Right hindlimb (tissue), 1 donor: ENCODE data around the gene BBC3.
A peak's percentile ranks its signal among the peaks of the same experiment; 100 is the strongest.
"Not testable (repeated sequence)": the region's sequence is repeated elsewhere in the genome, so short reads cannot be mapped to it uniquely, and the experiment has no call there.

Source experiments
- DNase-seq: peaks from one replicate; pipeline ENCODE4 v3.0.0-alpha.2; 2018

The BBC3 gene

DNA sequence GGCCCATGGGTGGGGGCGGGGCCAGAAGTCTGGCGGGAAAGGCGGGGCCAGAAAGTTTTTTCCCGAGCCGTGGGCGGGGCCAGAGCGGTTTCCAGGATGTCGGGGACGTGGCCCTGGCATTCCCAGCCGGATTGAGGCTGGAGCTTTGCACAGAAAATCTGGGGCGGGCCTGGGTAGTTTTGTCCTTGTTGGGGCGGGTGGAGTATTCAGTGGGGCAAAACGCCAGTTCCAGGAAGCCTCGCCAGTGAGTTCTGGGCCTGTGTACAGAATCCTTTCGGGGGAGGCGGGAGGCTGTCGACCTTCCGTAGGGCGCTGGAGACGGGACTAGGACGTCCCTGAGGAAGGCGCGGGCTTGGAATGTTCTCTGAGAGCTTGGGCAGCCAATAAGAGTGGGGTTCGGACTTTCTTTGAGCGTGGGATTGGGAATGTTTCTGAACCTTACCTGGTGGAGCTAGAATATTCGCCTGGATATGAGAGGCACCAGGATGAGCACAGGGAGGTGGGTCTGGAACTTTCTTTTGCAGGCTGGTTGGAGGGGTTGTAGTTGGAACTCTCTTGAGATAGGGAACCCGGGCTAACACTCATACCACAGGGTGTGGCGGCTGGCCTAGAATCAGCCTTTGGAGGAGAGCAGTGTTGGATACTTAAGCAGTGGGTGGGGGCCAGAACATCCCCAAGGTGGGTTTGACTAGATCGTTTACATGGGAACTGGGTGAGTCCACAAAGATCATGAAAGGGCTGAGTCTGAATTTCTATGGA is 26.6 kb upstream of the BBC3 start:
- DNase-seq: no peak

- peak; percentile 100 for DNase-seq
Measured at GRCh38 chr19:47256693-47257410, 25.9 kb upstream of the BBC3 start.

DNA sequence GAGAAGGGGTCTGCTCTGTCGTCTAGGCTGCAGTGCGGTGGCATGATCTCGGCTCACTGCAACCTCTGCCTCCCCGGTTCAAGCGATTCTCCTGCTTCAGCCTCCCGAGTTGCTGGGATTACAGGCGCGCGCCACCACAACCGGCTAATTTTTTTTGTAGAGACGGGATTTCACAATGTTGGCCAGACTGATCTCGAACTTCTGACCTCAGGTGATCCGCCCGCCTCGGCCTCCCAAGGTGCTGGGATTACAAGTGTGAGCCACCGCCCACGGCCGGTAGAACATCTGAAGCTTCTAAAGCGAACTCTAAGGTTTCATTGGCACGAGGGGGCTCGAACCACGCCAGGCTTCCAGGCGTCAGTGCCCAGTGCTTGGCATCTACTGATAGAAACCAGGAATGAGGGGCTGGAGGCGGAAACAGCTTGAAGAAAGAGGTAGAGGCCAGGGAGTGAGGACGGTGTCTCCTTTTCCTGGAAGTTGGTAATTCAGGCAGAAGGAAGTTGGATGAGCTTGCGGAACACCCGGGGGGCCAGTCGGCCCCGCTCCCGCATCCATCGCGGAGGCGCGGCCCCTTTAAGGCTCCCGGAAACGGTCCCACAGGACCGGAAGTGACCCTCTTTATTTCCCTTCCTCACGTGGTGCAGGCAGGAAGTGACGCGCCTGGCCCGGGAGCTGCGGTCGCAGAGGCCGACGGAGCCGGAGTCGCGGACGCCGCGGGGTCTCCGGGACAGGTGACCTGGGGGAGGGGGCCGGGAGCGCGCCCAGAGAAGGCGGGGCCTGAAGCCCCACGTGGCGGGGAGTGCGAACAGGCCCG is 25.1 kb upstream of the BBC3 start, which contains the start of gene CCDC9:
Gene CCDC9, plus strand, starts transcription at position 647 of the 814 bp plus-strand sequence. CDS start 1,876 bp downstream, outside the sequence.
- peak; percentile 97 for DNase-seq

GRCh38 chr19:47253970-47254369 is 23.0 kb upstream of the BBC3 start:
- no peak for DNase-seq

DNA sequence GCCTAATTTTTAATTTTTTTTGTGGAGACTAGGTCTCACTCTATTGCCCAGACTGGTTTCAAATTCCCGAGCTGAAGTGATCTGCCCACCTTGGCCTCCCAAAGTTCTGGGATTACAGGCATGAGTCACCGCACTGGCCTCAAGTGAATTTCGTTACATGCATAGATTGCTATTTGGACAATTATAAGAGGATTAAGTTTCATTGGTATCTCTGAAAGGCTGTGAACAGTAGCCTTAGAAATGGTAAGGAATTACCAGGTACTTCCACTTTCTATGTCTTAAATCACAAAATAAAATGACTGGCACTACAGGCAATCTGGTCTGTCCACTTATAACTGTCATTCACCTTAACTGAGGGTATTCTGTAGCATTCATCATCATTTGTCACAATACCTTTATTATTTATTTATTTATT is 22.5 kb upstream of the BBC3 start:
- no peak for DNase-seq

GRCh38 chr19:47253016-47253415 is 22.0 kb upstream of the BBC3 start:
- not testable (repeated sequence) for DNase-seq

DNA sequence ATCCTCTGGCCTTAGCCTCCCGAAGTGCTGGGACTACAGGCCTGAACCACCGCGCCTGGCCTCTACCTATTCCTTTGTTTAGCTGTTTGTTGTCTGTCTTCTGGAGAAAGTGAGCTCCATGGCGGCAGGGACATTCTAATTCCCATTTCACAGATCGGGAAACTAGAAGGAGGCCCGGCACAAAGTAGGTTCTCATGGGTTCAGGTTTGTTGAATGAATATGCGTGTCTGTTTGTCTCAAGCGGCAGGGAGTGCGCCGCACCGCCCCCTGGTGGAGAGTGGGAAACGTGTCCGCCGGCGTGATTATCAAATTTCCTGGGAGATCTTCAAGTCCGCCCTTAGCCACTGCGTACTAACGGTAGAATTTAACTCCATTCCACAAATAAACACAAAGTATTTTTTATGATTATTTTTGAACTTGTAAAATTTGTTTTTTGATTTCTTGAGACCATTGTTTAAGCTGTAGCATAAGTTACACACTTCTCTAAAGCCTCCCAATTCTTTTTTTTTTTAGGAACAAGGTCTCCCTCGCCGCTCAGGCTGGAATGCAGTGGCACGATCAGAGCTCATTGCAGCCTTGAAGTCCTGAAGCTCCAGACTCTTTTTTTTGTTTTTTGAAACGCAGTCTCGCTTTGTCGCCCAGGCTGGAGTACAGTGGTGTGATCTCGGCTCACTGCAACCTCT is 16.4 kb upstream of the BBC3 start:
- DNase-seq: peak; percentile 85

GRCh38 chr19:47243776-47244547 is 13.0 kb upstream of the BBC3 start:
- DNase-seq: peak; percentile 95

DNA sequence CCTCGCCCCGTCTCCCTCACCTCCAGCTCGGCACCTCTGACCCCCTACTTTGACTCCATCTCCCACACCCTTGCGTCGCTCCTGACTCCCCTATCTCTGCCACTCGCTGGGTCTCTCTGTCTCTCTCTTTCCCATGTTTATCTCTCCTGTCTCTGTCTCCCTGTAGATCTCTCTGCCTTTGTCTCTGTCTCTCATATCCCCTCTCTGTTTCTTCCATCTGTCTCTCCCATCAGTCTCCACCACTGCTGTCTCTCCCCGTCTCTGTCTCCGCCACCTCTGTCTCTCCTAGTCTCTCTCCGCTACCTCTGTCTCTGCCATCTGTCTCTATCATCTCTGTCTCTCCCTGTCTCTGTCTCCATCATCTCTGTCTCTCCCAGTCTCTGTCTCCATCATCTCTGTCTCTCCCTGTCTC is 12.4 kb upstream of the BBC3 start:
- no peak for DNase-seq

- no peak for DNase-seq
Measured at GRCh38 chr19:47241919-47242577, 11.0 kb upstream of the BBC3 start.

- peak; percentile 57 for DNase-seq
Measured at GRCh38 chr19:47240996-47241918, 10.3 kb upstream of the BBC3 start.

GRCh38 chr19:47240556-47240955 is 9.6 kb upstream of the BBC3 start:
- no peak for DNase-seq

- peak; percentile 81 for DNase-seq
Measured at GRCh38 chr19:47239610-47240296, 8.8 kb upstream of the BBC3 start.

DNA sequence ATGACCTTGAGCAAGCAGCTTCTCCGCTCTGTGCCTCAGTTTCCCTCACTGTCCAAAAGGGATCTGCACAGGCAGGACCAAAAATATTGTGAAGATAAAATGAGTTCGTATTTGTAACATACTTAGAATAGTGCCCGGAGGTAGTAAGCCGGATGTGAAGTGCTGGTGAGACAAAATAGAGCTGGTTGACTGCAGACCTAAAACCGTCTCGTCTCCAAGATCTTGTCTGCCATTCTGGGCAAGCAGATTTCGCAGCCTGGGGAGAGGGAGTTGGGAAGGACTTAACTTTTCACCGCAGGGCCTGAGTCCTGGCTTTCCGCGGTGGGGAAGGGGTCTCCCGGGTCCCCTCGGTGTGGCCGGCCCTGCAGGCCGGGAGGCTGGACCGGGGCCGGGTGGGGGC is 8.2 kb upstream of the BBC3 start:
- no peak for DNase-seq

- no peak for DNase-seq
Measured at GRCh38 chr19:47236072-47236675, 5.2 kb upstream of the BBC3 start.

- no peak for DNase-seq
Measured at GRCh38 chr19:47232422-47233211, 1.6 kb upstream of the BBC3 start.

- peak; percentile 87 for DNase-seq
Measured at GRCh38 chr19:47231215-47232054, 436 bp upstream of the BBC3 start.
